Measurements from ENCODE around the gene VTCN1.

DNA sequence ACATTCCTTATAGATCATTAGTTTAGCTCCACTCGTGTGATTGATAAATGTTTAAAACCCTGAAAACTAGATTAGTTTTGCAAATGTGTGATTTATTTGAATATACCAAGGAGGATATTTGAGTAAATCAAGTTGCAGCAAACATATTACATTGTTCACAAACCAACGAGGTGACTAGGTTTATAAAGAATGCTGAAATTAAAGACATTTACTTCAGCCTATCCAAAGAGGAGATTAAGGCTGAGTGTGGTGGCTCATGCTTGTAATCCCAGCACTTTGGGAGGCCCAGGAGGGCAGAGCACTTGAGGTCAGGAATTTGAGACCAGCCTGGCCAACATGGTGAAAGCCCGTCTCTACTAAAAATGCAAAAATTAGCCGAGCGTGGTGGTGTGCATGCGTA, 34.1 kb downstream of the VTCN1 start:
- no peak for TF ChIP-seq POLR2A (IDR thresholded peaks at IDR 0.05)
- TF ChIP-seq, protein P1, sequence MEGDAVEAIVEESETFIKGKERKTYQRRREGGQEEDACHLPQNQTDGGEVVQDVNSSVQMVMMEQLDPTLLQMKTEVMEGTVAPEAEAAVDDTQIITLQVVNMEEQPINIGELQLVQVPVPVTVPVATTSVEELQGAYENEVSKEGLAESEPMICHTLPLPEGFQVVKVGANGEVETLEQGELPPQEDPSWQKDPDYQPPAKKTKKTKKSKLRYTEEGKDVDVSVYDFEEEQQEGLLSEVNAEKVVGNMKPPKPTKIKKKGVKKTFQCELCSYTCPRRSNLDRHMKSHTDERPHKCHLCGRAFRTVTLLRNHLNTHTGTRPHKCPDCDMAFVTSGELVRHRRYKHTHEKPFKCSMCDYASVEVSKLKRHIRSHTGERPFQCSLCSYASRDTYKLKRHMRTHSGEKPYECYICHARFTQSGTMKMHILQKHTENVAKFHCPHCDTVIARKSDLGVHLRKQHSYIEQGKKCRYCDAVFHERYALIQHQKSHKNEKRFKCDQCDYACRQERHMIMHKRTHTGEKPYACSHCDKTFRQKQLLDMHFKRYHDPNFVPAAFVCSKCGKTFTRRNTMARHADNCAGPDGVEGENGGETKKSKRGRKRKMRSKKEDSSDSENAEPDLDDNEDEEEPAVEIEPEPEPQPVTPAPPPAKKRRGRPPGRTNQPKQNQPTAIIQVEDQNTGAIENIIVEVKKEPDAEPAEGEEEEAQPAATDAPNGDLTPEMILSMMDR (IDR thresholded peaks at IDR 0.05) = no peak
